CD4-positive, alpha-beta memory T cell (primary cell): ENCODE measurements around the gene SP4. TPM values are rescaled to one million over a fixed set of nuclear protein-coding genes. Genes with fewer than 3 reads are reported as not detected.
A peak's percentile ranks its signal among the peaks of the same experiment; 100 is the strongest.

Source experiments
- CTCF ChIA-PET: fragments of 350-600 bp; sonication (Branson Sonifier 250); formaldehyde crosslinking; loops from one replicate; lab custom pipeline; 2021; ENCODE audit warnings: inconsistent platforms; ENCODE audit not compliant: partially characterized antibody; lab: Charles Lee
- POLR2A ChIA-PET: fragments of 350-600 bp; sonication (Branson Sonifier 250); formaldehyde crosslinking; loops from one replicate; lab custom pipeline; 2021; ENCODE audit not compliant: partially characterized antibody; lab: Charles Lee
- DNase-seq, 5 donors: peaks; one replicate each; pipeline versions ENCODE4 v3.0.0 to v3.0.0-alpha.2; 2020 to 2022; ENCODE audit warnings: mixed read lengths in 1 of 5
- H3K27ac ChIP-seq: one replicate; pipeline ENCODE4 v1.7.0; 2013; ENCODE audit warnings: low read depth, low read length
- H3K27me3 ChIP-seq: 2 replicates; pipeline ENCODE4 v1.7.0; 2013; ENCODE audit warnings: mild to moderate bottlenecking, low read length, moderate library complexity; ENCODE audit not compliant: insufficient read depth
- H3K36me3 ChIP-seq: 2 replicates; pipeline ENCODE4 v1.7.0; 2013; ENCODE audit warnings: mild to moderate bottlenecking, low read length, moderate library complexity; ENCODE audit not compliant: insufficient read depth
- H3K4me1 ChIP-seq: 2 replicates; pipeline ENCODE4 v1.7.0; 2013; ENCODE audit warnings: mild to moderate bottlenecking, low read length, moderate library complexity; ENCODE audit not compliant: insufficient read depth
- H3K4me3 ChIP-seq, 2 donors: one replicate each; pipeline ENCODE4 v1.7.0; 2013; ENCODE audit warnings: low read length in 2 of 2, mild to moderate bottlenecking in 1 of 2
- H3K9me3 ChIP-seq, 2 donors: one replicate each; pipeline ENCODE4 v1.7.0; 2013; ENCODE audit warnings: low read length in 2 of 2, control low read depth in 1 of 2; ENCODE audit not compliant: control insufficient read depth in 1 of 2
- H3K27ac Mint-ChIP-seq, 7 donors: one replicate each; pipeline ENCODE4 v1.8.0; 2020 to 2021; ENCODE audit warnings: mixed read lengths in 7 of 7, mild to moderate bottlenecking in 6 of 7, inconsistent platforms in 3 of 7, moderate library complexity in 3 of 7
- H3K27me3 Mint-ChIP-seq, 2 donors: one replicate each; pipeline ENCODE4 v1.8.0; 2020 to 2021; ENCODE audit warnings: mixed read lengths in 2 of 2
- H3K36me3 Mint-ChIP-seq, 2 donors: one replicate each; pipeline ENCODE4 v1.8.0; 2020 to 2021; ENCODE audit warnings: mixed read lengths in 2 of 2, inconsistent platforms in 1 of 2, mild to moderate bottlenecking in 1 of 2
- H3K4me1 Mint-ChIP-seq, 4 donors: one replicate each; pipeline ENCODE4 v1.8.0; 2020 to 2021; ENCODE audit warnings: mixed read lengths in 4 of 4, mild to moderate bottlenecking in 1 of 4
- H3K4me3 Mint-ChIP-seq, 8 donors: one replicate each; pipeline ENCODE4 v1.8.0; 2020 to 2021; ENCODE audit warnings: mixed read lengths in 8 of 8, mild to moderate bottlenecking in 7 of 8, moderate library complexity in 6 of 8, inconsistent platforms in 3 of 8
- H3K9me3 Mint-ChIP-seq, 8 donors: one replicate each; pipeline ENCODE4 v1.8.0; 2020 to 2021; ENCODE audit warnings: mixed read lengths in 8 of 8, mild to moderate bottlenecking in 5 of 8, inconsistent platforms in 3 of 8, moderate library complexity in 1 of 8
- intact Hi-C: fragments of 100-400 bp; cut with micrococcal nuclease; formaldehyde crosslinking; loops from one replicate; pipeline ENCODE4 v1.15.1; 2023
- polyA plus RNA-seq, 2 donors: library from polyadenylated mRNA; unstranded; fragments of 300-500 nt; fragmentation: Illumina TruSeq; gene quantifications; one replicate each; pipeline ENCODE4 v1.2.3, GENCODE V29; 2021
- total RNA-seq, 2 experiments: library from RNA; stranded (reverse); gene quantifications; one replicate each; pipeline ENCODE4 v1.2.3, GENCODE V29; 2021

The SP4 gene
- total and polyA plus RNA-seq, 4 experiments from 2014 or later, result 8.2 to 47.4 (median 28.6) TPM

GRCh38 chr7:21412410-21412851 lies 15.5 kb upstream of the SP4 start:
- H3K27ac ChIP-seq, result no peak overlapping the region

DNA sequence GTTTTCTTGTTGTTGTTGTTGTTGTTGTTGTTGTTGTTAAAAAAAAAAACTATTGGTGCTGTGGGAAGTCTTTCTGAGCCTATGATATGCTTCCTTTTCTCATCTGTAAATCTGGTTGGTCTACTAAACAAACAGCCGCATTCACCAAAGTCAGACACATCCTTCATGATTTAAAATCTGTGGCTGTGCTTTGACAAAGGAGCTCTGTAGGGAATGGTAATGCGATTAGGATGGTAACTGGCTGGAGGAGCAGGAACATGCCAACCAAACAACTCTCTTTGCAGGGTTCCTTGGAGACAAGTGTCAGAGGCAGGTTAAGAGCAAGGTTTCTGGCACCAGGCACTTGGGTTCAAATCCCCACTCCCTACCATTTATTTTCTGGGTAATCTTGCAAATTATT lies 14.9 kb upstream of the SP4 start:
- Mint-ChIP-seq H3K9me3 (no peaks in the 10 kb centered on the region), H3K36me3 (peaks cover 0 to 5% of the 10 kb centered on the region in 2 donors), H3K4me3 (peak overlapping the region in 7 of 8 donors; percentile 24 to 63 (median 51)), H3K4me1 (peaks cover 28 to 46% (median 34%) of the 10 kb centered on the region in 4 donors), H3K27me3 (peaks cover 0 to 4% of the 10 kb centered on the region in 2 donors), H3K27ac (peak overlapping the region; percentile 48 to 87 (median 66))
- H3K9me3 ChIP-seq, result no peaks in the 10 kb centered on the region
- no peaks in the 10 kb centered on the region for H3K27me3 ChIP-seq
- no peaks in the 10 kb centered on the region for H3K36me3 ChIP-seq
- peaks cover 31% of the 10 kb centered on the region for H3K4me1 ChIP-seq
- CTCF ChIA-PET, result interaction anchor here (0.9 to 1.9 kb wide), 4 partner anchors 21 to 158 kb away, joined by 3 to 5 read pairs (median 4); no protein-coding TSS in a partner anchor
- H3K4me3 ChIP-seq, result no peak overlapping the region
- POLR2A ChIA-PET, result interaction anchor here (0.9 to 3.2 kb wide), 5 partner anchors 14 to 74 kb away, joined by 3 to 24 read pairs (median 3); partner anchors contain the start of gene SP4
- intact Hi-C loops, result no loop called here
- no peak overlapping the region for H3K27ac ChIP-seq
- no peak for DNase-seq

More at GRCh38 chr7:21412410-21412851, 15.5 kb upstream of the SP4 start:
- Mint-ChIP-seq H3K4me3 (peak overlapping the region in 7 of 8 donors; percentile 4 to 63 (median 51)), H3K36me3 (peaks cover 0 to 5% of the 10 kb centered on the region in 2 donors), H3K27ac (peak overlapping the region; percentile 48 to 87 (median 66)), H3K9me3 (no peaks in the 10 kb centered on the region), H3K4me1 (peaks cover 30 to 46% (median 37%) of the 10 kb centered on the region in 4 donors), H3K27me3 (peaks cover 0 to 4% of the 10 kb centered on the region in 2 donors)
- POLR2A ChIA-PET, result interaction anchor here (0.6 to 3.2 kb wide), 6 partner anchors 13 to 74 kb away, joined by 3 to 24 read pairs (median 3); partner anchors contain the start of gene SP4
- intact Hi-C loops, result no loop called here
- H3K4me1 ChIP-seq, result peaks cover 31% of the 10 kb centered on the region
- no peaks in the 10 kb centered on the region for H3K9me3 ChIP-seq
- no peak overlapping the region for H3K4me3 ChIP-seq
- H3K27me3 ChIP-seq, result no peaks in the 10 kb centered on the region
- CTCF ChIA-PET, result interaction anchor here (0.9 to 1.9 kb wide), 7 partner anchors 14 to 158 kb away, joined by 3 to 9 read pairs (median 4); no protein-coding TSS in a partner anchor
- peak in 4 of 5 donors; percentile 21 to 30 (median 26) for DNase-seq
- H3K36me3 ChIP-seq, result no peaks in the 10 kb centered on the region

DNA sequence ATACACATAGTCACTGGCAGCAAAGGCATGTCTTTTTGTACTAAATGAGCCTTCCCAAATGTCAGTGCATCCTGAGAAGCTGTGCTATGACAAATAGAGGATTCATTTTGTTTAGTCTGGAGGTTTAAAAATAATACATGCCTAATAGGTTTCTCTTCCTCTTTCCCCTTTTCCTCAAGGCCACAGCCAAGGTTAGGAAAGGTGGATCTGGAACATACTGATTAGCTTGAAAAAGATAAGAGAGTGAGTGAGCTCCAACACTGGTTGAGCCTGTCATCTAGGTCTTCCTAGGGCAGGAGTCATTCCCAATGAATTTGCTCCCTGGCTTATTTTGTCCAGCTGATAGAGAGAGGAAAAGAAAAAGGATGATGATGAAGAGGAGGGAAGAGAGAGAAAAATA lies 14.4 kb upstream of the SP4 start:
- peaks cover 0 to 4% of the 10 kb centered on the region in 2 donors for H3K27me3 Mint-ChIP-seq
- peaks cover 0 to 5% of the 10 kb centered on the region in 2 donors for H3K36me3 Mint-ChIP-seq
- Histone ChIP-seq H3K27me3 (no peaks in the 10 kb centered on the region), H3K27ac (no peak overlapping the region), H3K9me3 (no peaks in the 10 kb centered on the region), H3K36me3 (no peaks in the 10 kb centered on the region), H3K4me1 (peaks cover 31% of the 10 kb centered on the region), H3K4me3 (no peak overlapping the region)
- H3K9me3 Mint-ChIP-seq, result no peaks in the 10 kb centered on the region
- POLR2A ChIA-PET, result interaction anchor here (0.9 to 3.2 kb wide), 3 partner anchors 14 to 75 kb away, joined by 3 to 24 read pairs (median 3); partner anchors contain the start of gene SP4
- H3K27ac Mint-ChIP-seq, result peak overlapping the region in 3 of 7 donors; percentile 26 to 83 (median 53)
- no peak for DNase-seq
- intact Hi-C loops, result no loop called here
- no peak overlapping the region for H3K4me3 Mint-ChIP-seq
- CTCF ChIA-PET, result interaction anchor here (0.9 to 1.9 kb wide), 3 partner anchors 20 to 159 kb away, joined by 3 to 4 read pairs (median 4); no protein-coding TSS in a partner anchor
- H3K4me1 Mint-ChIP-seq, result peaks cover 28 to 46% (median 32%) of the 10 kb centered on the region in 4 donors

- peaks cover 31% of the 10 kb centered on the region for H3K4me1 ChIP-seq
- peak overlapping the region in 1 of 8 donors; percentile 2 for H3K4me3 Mint-ChIP-seq
- ChIA-PET POLR2A (interaction anchor here (1.6 kb wide), 1 partner anchor 12 kb away, joined by 10 read pairs; the partner anchor contains the start of gene SP4), CTCF (interaction anchor here (1.6 kb wide), 1 partner anchor 12 kb away, joined by 5 read pairs; no protein-coding TSS in a partner anchor)
- peak overlapping the region in 1 of 7 donors; percentile 26 for H3K27ac Mint-ChIP-seq
- H3K27me3 Mint-ChIP-seq, result peaks cover 0 to 2% of the 10 kb centered on the region in 2 donors
- no peaks in the 10 kb centered on the region for H3K27me3 ChIP-seq
- H3K9me3 ChIP-seq, result no peaks in the 10 kb centered on the region
- H3K4me1 Mint-ChIP-seq, result peaks cover 28 to 43% (median 32%) of the 10 kb centered on the region in 4 donors
- peaks cover 0 to 3% of the 10 kb centered on the region in 2 donors for H3K36me3 Mint-ChIP-seq
- no peak for DNase-seq
- no peaks in the 10 kb centered on the region for H3K9me3 Mint-ChIP-seq
- no peak overlapping the region for H3K27ac ChIP-seq
- intact Hi-C loops, result no loop called here
- H3K36me3 ChIP-seq, result no peaks in the 10 kb centered on the region
- no peak overlapping the region for H3K4me3 ChIP-seq
Measured at GRCh38 chr7:21414795-21415393, 13.0 kb upstream of the SP4 start.

DNA sequence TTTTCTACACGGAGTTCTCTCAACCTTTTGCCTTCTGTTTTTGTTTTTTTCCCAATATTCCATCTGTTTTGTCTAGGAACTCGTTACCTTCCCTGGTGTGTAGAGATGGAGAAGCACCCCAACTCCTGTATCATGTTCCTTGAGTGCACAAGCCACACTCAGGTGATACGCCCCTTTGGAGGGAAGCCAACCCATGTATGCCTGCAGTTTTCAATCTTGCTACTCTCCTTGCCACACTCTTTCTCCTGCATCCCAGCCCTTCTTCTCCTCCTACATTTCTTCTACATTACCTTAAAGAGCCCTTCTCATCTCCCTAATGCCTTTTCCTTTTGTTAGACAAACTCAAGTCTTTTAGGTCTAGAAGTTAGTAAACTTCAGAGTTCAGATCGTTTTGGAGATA lies 10.2 kb upstream of the SP4 start:
- H3K9me3 Mint-ChIP-seq, result no peaks in the 10 kb centered on the region
- H3K4me3 Mint-ChIP-seq, result no peak overlapping the region
- H3K27ac Mint-ChIP-seq, result no peak overlapping the region
- H3K4me1 Mint-ChIP-seq, result peaks cover 16 to 24% (median 20%) of the 10 kb centered on the region in 4 donors
- Histone ChIP-seq H3K4me1 (peaks cover 14% of the 10 kb centered on the region), H3K27ac (no peak overlapping the region), H3K4me3 (no peak overlapping the region), H3K9me3 (no peaks in the 10 kb centered on the region), H3K27me3 (no peaks in the 10 kb centered on the region), H3K36me3 (no peaks in the 10 kb centered on the region)
- intact Hi-C loops, result no loop called here
- ChIA-PET POLR2A (no interaction called here), CTCF (no interaction called here)
- DNase-seq, result no peak
- no peaks in the 10 kb centered on the region for H3K27me3 Mint-ChIP-seq
- no peaks in the 10 kb centered on the region for H3K36me3 Mint-ChIP-seq

GRCh38 chr7:21422751-21423150 lies 5.1 kb upstream of the SP4 start:
- Histone ChIP-seq H3K9me3 (no peaks in the 10 kb centered on the region), H3K4me1 (peaks cover 9% of the 10 kb centered on the region), H3K36me3 (no peaks in the 10 kb centered on the region), H3K27ac (no peak overlapping the region), H3K27me3 (no peaks in the 10 kb centered on the region), H3K4me3 (no peak overlapping the region)
- Mint-ChIP-seq H3K36me3 (peaks cover 0 to 6% of the 10 kb centered on the region in 2 donors), H3K27ac (no peak overlapping the region), H3K4me3 (no peak overlapping the region), H3K4me1 (peaks cover 8 to 14% (median 9%) of the 10 kb centered on the region in 4 donors), H3K27me3 (no peaks in the 10 kb centered on the region), H3K9me3 (no peaks in the 10 kb centered on the region)
- DNase-seq, result no peak
- ChIA-PET CTCF (interaction anchor here (1.0 kb wide), 1 partner anchor 77 kb away, joined by 3 read pairs; no protein-coding TSS in a partner anchor), POLR2A (no interaction called here)
- intact Hi-C loops, result no loop called here

DNA sequence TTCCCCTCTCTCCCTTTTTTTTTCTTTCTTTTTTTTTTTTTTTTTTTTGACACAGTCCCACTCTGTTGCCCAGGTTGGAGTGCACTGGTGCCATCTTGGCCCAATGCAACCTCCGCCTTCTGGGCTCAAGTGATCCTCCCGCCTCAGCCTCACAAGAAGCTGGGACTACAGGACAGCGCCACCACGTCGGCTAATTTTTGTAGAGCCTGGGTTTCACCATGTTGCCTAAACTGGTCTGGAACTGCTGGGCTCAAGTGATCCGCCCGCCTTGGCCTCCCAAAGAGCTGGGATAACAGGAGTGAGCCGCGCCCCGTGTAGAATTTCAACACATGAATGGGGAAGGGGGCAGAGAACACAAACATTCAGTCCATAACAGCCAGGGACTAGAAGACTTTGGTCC lies 2.6 kb upstream of the SP4 start:
- DNase-seq, result no peak
- H3K27ac ChIP-seq, result no peak overlapping the region
- intact Hi-C loops, result loop anchor here (5.0 kb wide), 1 partner anchor 88 kb away; no protein-coding TSS in a partner anchor
- no peaks in the 10 kb centered on the region for H3K9me3 ChIP-seq
- H3K27me3 ChIP-seq, result no peaks in the 10 kb centered on the region
- CTCF ChIA-PET, result no interaction called here
- POLR2A ChIA-PET, result no interaction called here
- peaks cover 29% of the 10 kb centered on the region for H3K4me1 ChIP-seq
- Mint-ChIP-seq H3K27ac (no peak overlapping the region), H3K9me3 (no peaks in the 10 kb centered on the region), H3K27me3 (no peaks in the 10 kb centered on the region), H3K4me1 (peaks cover 21 to 36% (median 27%) of the 10 kb centered on the region in 4 donors), H3K36me3 (peaks cover 5 to 28% of the 10 kb centered on the region in 2 donors), H3K4me3 (no peak overlapping the region)
- peaks cover 11% of the 10 kb centered on the region for H3K36me3 ChIP-seq
- no peak overlapping the region for H3K4me3 ChIP-seq
